SK-N-SH treated with all-trans-retinoic acid at 6 μM for 48 hours (cell line): Measurements from ENCODE around the gene TMEM178B.
"Not testable (repeated sequence)": the region's sequence is repeated elsewhere in the genome, so short reads cannot be mapped to it uniquely, and the experiment has no call there.

Experiments used
- ATAC-seq: fragments of 200-7000 bp; cut with Tn5 transposase; 3 replicates; pipeline ENCODE4 v1.9.1; 2020; ENCODE audit warnings: mild to moderate bottlenecking, moderate library complexity
- ARNTL ChIP-seq: fragments of 450-650 bp; formaldehyde crosslinking; IDR thresholded peaks from 2 replicates; pipeline ENCODE4 v1.5.0; 2020; ENCODE audit warnings: low read depth, mild to moderate bottlenecking, moderate library complexity, borderline replicate concordance
- CREB5 ChIP-seq: fragments of 250-450 bp; sonication (Bioruptor Pico); IDR thresholded peaks from 2 replicates; pipeline ENCODE4 v1.5.1; 2020; ENCODE audit warnings: low read depth, mild to moderate bottlenecking, moderate library complexity
- CSDC2 ChIP-seq: fragments of 250-450 bp; sonication (Bioruptor Pico); IDR thresholded peaks from 2 replicates; pipeline ENCODE4 v1.5.0; 2020; ENCODE audit warnings: mild to moderate bottlenecking, moderate library complexity
- GLIS3 ChIP-seq: fragments of 250-450 bp; sonication (Bioruptor Pico); IDR thresholded peaks from 2 replicates; pipeline ENCODE4 v1.5.0; 2020; ENCODE audit warnings: mild to moderate bottlenecking, moderate library complexity
- ISL1 ChIP-seq: fragments of 250-450 bp; sonication (Bioruptor Pico); IDR thresholded peaks from 2 replicates; pipeline ENCODE4 v2.1.2; 2022; ENCODE audit warnings: mild to moderate bottlenecking, moderate library complexity
- OSR1 ChIP-seq: fragments of 250-450 bp; sonication (Bioruptor Pico); IDR thresholded peaks from 2 replicates; pipeline ENCODE4 v1.8.0; 2022; ENCODE audit warnings: moderate library complexity, mild to moderate bottlenecking, inconsistent platforms
- POU6F1 ChIP-seq: fragments of 250-450 bp; sonication (Bioruptor Pico); IDR thresholded peaks from 2 replicates; pipeline ENCODE4 v1.8.0; 2021; ENCODE audit warnings: low read depth, mild to moderate bottlenecking, moderate library complexity, borderline replicate concordance
- PPARA ChIP-seq: fragments of 250-450 bp; sonication (Bioruptor Pico); IDR thresholded peaks from 2 replicates; pipeline ENCODE4 v1.5.0; 2020; ENCODE audit warnings: mild to moderate bottlenecking, borderline replicate concordance
- RARB ChIP-seq: fragments of 250-450 bp; sonication (Bioruptor Pico); IDR thresholded peaks from 2 replicates; pipeline ENCODE4 v1.8.0; 2021; ENCODE audit warnings: mild to moderate bottlenecking, moderate library complexity
- SNAI2 ChIP-seq: fragments of 250-450 bp; sonication (Bioruptor Pico); IDR thresholded peaks from 2 replicates; pipeline ENCODE4 v1.5.0; 2020; ENCODE audit warnings: mild to moderate bottlenecking, moderate library complexity
- TCF4 ChIP-seq: fragments of 250-450 bp; sonication (Bioruptor Pico); IDR thresholded peaks from 2 replicates; pipeline ENCODE4 v1.8.0; 2021; ENCODE audit warnings: mild to moderate bottlenecking, moderate library complexity, borderline replicate concordance
- TOX ChIP-seq: fragments of 250-450 bp; sonication (Bioruptor Pico); IDR thresholded peaks from 2 replicates; pipeline ENCODE4 v1.8.0; 2021; ENCODE audit warnings: mild to moderate bottlenecking, moderate library complexity, borderline replicate concordance
- TSHZ2 ChIP-seq: fragments of 250-450 bp; sonication (Bioruptor Pico); IDR thresholded peaks from 2 replicates; pipeline ENCODE4 v1.5.0; 2020; ENCODE audit warnings: mild to moderate bottlenecking, moderate library complexity
- ZFP3 ChIP-seq: fragments of 250-450 bp; sonication (Bioruptor Pico); IDR thresholded peaks from 2 replicates; pipeline ENCODE4 v1.5.0; 2020; ENCODE audit warnings: mild to moderate bottlenecking, moderate library complexity
- ZFP30 ChIP-seq: fragments of 450-650 bp; formaldehyde crosslinking; IDR thresholded peaks from 2 replicates; pipeline ENCODE4 v1.5.0; 2022; ENCODE audit warnings: mild to moderate bottlenecking, moderate library complexity
- ZNF565 ChIP-seq: fragments of 450-650 bp; formaldehyde crosslinking; conservative IDR thresholded peaks from 2 replicates; pipeline ENCODE4 v1.5.0; 2020; ENCODE audit warnings: low read depth, mild to moderate bottlenecking, moderate library complexity
- ZNF70 ChIP-seq: fragments of 450-650 bp; formaldehyde crosslinking; IDR thresholded peaks from 2 replicates; pipeline ENCODE4 v1.5.0; 2020; ENCODE audit warnings: mild to moderate bottlenecking, moderate library complexity
- ZNF8 ChIP-seq: fragments of 450-650 bp; formaldehyde crosslinking; IDR thresholded peaks from 2 replicates; pipeline ENCODE4 v1.5.0; 2020; ENCODE audit warnings: mild to moderate bottlenecking, moderate library complexity

TMEM178B gene

GRCh38 chr7:141027043-141027442, 46.8 kb upstream of the TMEM178B start (continued):
- no peak for TF ChIP-seq TSHZ2 (CRISPR knock-in tag)
- TF ChIP-seq, all 23 proteins: peak for 0

- TF ChIP-seq TCF4 (CRISPR knock-in tag) (no peak), SNAI2 (no peak), GLIS3 (no peak), CREB5 (no peak), ARNTL (CRISPR knock-in tag) (no peak)
- no peak for ATAC-seq
These were observed 45.1 kb upstream of the TMEM178B start for GRCh38 chr7:141028767-141029166.

- ATAC-seq: not testable (repeated sequence)
These were observed 41.1 kb upstream of the TMEM178B start for GRCh38 chr7:141032539-141033323.

- not testable (repeated sequence) for ATAC-seq
These were observed 35.8 kb upstream of the TMEM178B start for GRCh38 chr7:141038100-141038499.

- TF ChIP-seq ZNF565 (CRISPR knock-in tag) (no peak), SNAI2 (no peak), OSR1 (CRISPR knock-in tag) (no peak), POU6F1 (CRISPR knock-in tag) (no peak)
- ATAC-seq: no peak
These were observed 34.5 kb upstream of the TMEM178B start for GRCh38 chr7:141039376-141039775.

- ATAC-seq: no peak
- no peak for TF ChIP-seq ZFP3 (CRISPR knock-in tag)
- no peak for TF ChIP-seq CREB5
- no peak for TF ChIP-seq ZNF70 (CRISPR knock-in tag)
- TF ChIP-seq ZNF8: no peak
- TF ChIP-seq ISL1 (CRISPR knock-in tag): no peak
- TF ChIP-seq CSDC2 (CRISPR knock-in tag): no peak
- TF ChIP-seq POU6F1 (CRISPR knock-in tag): no peak
- TF ChIP-seq PPARA (CRISPR knock-in tag): no peak
- no peak for TF ChIP-seq TOX (CRISPR knock-in tag)
- TF ChIP-seq OSR1 (CRISPR knock-in tag): no peak
- TF ChIP-seq RARB (CRISPR knock-in tag): no peak
- TF ChIP-seq TSHZ2 (CRISPR knock-in tag): no peak
- no peak for TF ChIP-seq ARNTL (CRISPR knock-in tag)
- TF ChIP-seq ZFP30: no peak
- TF ChIP-seq GLIS3: no peak
- no peak for TF ChIP-seq SNAI2
- TF ChIP-seq, all 23 proteins: peak for 0
These were observed 31.4 kb upstream of the TMEM178B start for GRCh38 chr7:141042222-141043193.
